Posterior cingulate gyrus (tissue), 11 donors: ENCODE data around the gene CSF3R.

ENCODE experiments used
- DNase-seq, 10 donors: peaks; one replicate each; pipeline versions ENCODE4 v3.0.0 to v3.0.0-alpha.2; 2020 to 2021; ENCODE audit warnings: mixed read lengths in 3 of 10
- intact Hi-C: fragments of 100-400 bp; cut with DNase I; formaldehyde crosslinking; loops from one replicate; pipeline ENCODE4 v1.15.1; 2023

Gene CSF3R

GRCh38 chr1:36438715-36439114 is 44.0 kb downstream of the CSF3R start:
- DNase-seq, result no peak
- intact Hi-C loops, result no loop called here

- no peak for DNase-seq
- intact Hi-C loops, result no loop called here
These were observed 45.9 kb downstream of the CSF3R start for GRCh38 chr1:36436821-36437220.

- intact Hi-C loops, result no loop called here
- DNase-seq, result no peak
These were observed 49.6 kb downstream of the CSF3R start for GRCh38 chr1:36433102-36433501.

DNA sequence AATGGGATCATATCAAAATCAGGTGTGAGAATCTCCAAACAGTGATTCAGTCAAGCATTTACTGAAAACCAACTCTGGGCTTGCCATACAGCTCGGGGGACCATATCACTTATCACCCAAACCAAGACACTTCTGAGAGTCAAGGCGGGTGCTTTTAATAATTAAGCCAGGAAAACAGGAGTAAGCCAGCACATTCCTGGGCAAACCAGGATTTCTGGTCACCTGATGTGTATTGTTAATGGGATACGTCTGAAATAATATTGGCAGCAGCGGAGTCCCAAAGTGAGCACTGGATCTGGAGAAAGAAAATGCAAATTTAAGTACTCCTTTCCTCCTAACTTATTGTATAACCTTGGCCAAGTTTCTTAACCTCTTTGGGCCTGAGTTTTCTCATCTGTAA is 50.1 kb downstream of the CSF3R start:
- DNase-seq, result no peak
- intact Hi-C loops, result no loop called here

GRCh38 chr1:36425791-36426190 is 56.9 kb downstream of the CSF3R start:
- peak in 6 of 10 donors; percentile 29 to 86 (median 62) for DNase-seq
- intact Hi-C loops, result no loop called here

DNA sequence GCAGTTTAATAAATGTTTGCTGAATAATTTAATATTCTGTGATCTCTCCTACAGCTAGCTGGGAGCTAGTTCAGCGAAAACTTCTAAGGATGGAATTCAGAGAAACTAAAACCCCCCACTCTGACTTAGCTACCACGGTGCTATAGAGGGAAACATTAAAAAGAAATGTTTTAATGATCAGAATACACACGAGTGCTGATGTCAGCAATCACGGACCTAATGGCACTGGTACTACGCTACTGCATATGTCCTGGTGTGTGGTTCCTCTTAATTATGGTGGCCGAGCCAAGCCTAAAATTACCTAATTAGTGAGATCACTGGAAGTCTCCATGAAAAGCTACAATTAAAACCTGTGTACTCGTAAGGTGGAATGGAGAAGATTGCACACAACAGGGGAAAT is 61.1 kb downstream of the CSF3R start:
- intact Hi-C loops, result no loop called here
- no peak for DNase-seq

DNA sequence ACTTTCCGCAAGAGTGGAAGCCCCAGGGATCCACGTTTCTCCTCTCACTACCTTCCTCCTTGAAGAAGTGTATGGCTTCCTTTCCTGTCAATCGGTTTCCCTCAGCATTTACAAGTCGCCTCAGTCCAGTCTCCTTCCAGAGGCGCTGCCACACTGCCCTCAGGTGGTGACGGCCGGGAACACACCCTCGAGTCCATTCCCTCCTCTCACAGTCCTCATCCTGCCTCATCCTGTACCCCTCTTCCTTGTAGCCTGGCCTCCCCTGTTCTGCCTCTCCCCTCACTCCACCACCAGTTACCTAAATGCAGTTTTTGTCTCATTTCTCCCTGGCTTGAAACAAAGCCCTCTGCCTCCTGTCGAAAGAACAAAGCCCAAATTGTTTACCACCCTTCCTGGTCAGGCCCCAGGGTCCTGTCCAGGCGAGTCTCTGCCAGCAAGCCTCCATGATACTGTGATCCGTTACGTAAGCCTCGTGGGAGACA is 61.8 kb downstream of the CSF3R start:
- DNase-seq, result peak; percentile 72 to 98 (median 96)
- intact Hi-C loops, result loop anchor here (1.0 kb wide), 1 partner anchor 79 kb away; no protein-coding TSS in a partner anchor

DNA sequence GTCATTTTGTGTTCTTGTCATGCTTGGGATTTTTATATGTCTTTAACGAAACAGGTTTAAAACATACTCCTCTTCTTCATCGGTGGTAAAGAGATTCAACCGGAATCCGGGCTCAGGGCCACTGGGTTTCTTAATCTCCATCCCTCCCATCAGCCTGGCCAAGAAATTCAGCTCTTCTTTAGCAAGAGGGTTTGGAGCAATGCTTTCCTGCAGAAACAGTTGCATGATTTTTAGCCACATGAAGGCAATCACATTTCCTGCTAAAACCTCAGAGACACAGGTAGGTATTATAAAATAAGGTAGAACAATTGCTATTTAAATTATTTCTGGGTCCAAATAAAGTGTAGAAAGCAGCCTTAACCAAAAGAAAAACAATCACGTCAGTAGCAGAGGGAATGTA is 62.3 kb downstream of the CSF3R start:
- peak in 1 of 10 donors; percentile 8 for DNase-seq
- intact Hi-C loops, result loop anchor here (1.0 kb wide), 1 partner anchor 78 kb away; no protein-coding TSS in a partner anchor

GRCh38 chr1:36419569-36419968 is 63.1 kb downstream of the CSF3R start:
- intact Hi-C loops, result no loop called here

GRCh38 chr1:36419140-36419539 is 63.6 kb downstream of the CSF3R start:
- intact Hi-C loops, result no loop called here

More at GRCh38 chr1:36419569-36419968, 63.1 kb downstream of the CSF3R start:
- no peak for DNase-seq

GRCh38 chr1:36417931-36418330 is 64.8 kb downstream of the CSF3R start:
- peak in 1 of 10 donors; percentile 23 for DNase-seq
- intact Hi-C loops, result no loop called here

More at GRCh38 chr1:36419140-36419539, 63.6 kb downstream of the CSF3R start:
- DNase-seq, result no peak
